Neural progenitor cell (in vitro differentiated cells): Measurements from ENCODE around the gene HECTD2. TPM values are rescaled to one million over a fixed set of nuclear protein-coding genes. Genes with fewer than 3 reads are reported as not detected.

Experiments used
- DNase-seq: peaks from one replicate; pipeline ENCODE4 v3.0.0-alpha.2; 2016; ENCODE audit warnings: low spot score
- H2AFZ ChIP-seq: fragments of 200-600 bp; sonication (generic); replicated peaks from 2 replicates; pipeline ENCODE4 v1.6.1; 2016; ENCODE audit warnings: antibody characterized with exemption
- H3F3A ChIP-seq: fragments of 200-600 bp; sonication (generic); 2 replicates; pipeline ENCODE4 v1.6.1; 2016; ENCODE audit warnings: antibody characterized with exemption, low read depth
- H3K27ac ChIP-seq: fragments of 200-600 bp; sonication (generic); 2 replicates; pipeline ENCODE4 v1.5.1; 2016; ENCODE audit warnings: mild to moderate bottlenecking
- H3K27me3 ChIP-seq: fragments of 200-600 bp; sonication (generic); 2 replicates; pipeline ENCODE4 v1.6.1; 2016; ENCODE audit warnings: mild to moderate bottlenecking, moderate library complexity
- H3K36me3 ChIP-seq: fragments of 200-600 bp; sonication (generic); 2 replicates; pipeline ENCODE4 v1.5.1; 2016
- H3K4me1 ChIP-seq: fragments of 200-600 bp; sonication (generic); 2 replicates; pipeline ENCODE4 v1.6.1; 2016; ENCODE audit warnings: mixed run types
- H3K4me2 ChIP-seq: fragments of 200-600 bp; sonication (generic); 2 replicates; pipeline ENCODE4 v1.6.1; 2016
- H3K4me3 ChIP-seq: fragments of 200-600 bp; sonication (generic); 2 replicates; pipeline ENCODE4 v1.5.1; 2016
- H3K79me2 ChIP-seq: fragments of 200-600 bp; sonication (generic); 2 replicates; pipeline ENCODE4 v1.6.1; 2016; ENCODE audit warnings: low read depth
- H3K9ac ChIP-seq: fragments of 200-600 bp; sonication (generic); 2 replicates; pipeline ENCODE4 v1.6.1; 2016
- H3K9me3 ChIP-seq: fragments of 200-600 bp; sonication (generic); 2 replicates; pipeline ENCODE4 v1.5.1; 2016; ENCODE audit warnings: low read depth
- H4K20me1 ChIP-seq: fragments of 200-600 bp; sonication (generic); 2 replicates; pipeline ENCODE4 v1.6.1; 2016; ENCODE audit warnings: low read depth
- H3K27ac Mint-ChIP-seq: 3 replicates; pipeline ENCODE4 v1.8.0; 2021; ENCODE audit warnings: mixed read lengths
- H3K27me3 Mint-ChIP-seq: 2 replicates; pipeline ENCODE4 v1.8.0; 2022; ENCODE audit warnings: low read depth, mild to moderate bottlenecking, inconsistent platforms, moderate library complexity, mixed read lengths; ENCODE audit not compliant: insufficient read depth
- H3K36me3 Mint-ChIP-seq: 3 replicates; pipeline ENCODE4 v1.8.0; 2021; ENCODE audit warnings: mixed read lengths
- H3K4me1 Mint-ChIP-seq: 3 replicates; pipeline ENCODE4 v1.8.0; 2021; ENCODE audit warnings: mixed read lengths
- H3K4me3 Mint-ChIP-seq: 3 replicates; pipeline ENCODE4 v1.8.0; 2021; ENCODE audit warnings: mild to moderate bottlenecking, moderate library complexity, mixed read lengths
- H3K9me3 Mint-ChIP-seq: 3 replicates; pipeline ENCODE4 v1.8.0; 2020; ENCODE audit warnings: mixed read lengths
- EZH2 ChIP-seq: fragments of 200-600 bp; sonication (generic); IDR thresholded peaks from 2 replicates; pipeline ENCODE4 v1.6.1; 2017; ENCODE audit warnings: antibody characterized with exemption, mild to moderate bottlenecking, moderate library complexity
- EZH2phosphoT487 ChIP-seq: fragments of 200-600 bp; sonication (generic); IDR thresholded peaks from 2 replicates; pipeline ENCODE4 v1.6.1; 2017; ENCODE audit warnings: antibody characterized with exemption
- total RNA-seq: library from RNA; depleted of rRNA; stranded (reverse); fragments of >200 nt; gene quantifications from 2 replicates; pipeline ENCODE4 v1.2.3, GENCODE V29; 2015; ENCODE audit warnings: low replicate concordance
- TF ChIP-seq, protein P1 (sequence below): fragments of 200-600 bp; sonication (generic); IDR thresholded peaks from 2 replicates; pipeline ENCODE4 v1.5.1; 2017; ENCODE audit warnings: antibody characterized with exemption, mild to moderate bottlenecking

Gene HECTD2
- total RNA-seq, 1 donor from 2014 or later: 51.5 TPM

DNA sequence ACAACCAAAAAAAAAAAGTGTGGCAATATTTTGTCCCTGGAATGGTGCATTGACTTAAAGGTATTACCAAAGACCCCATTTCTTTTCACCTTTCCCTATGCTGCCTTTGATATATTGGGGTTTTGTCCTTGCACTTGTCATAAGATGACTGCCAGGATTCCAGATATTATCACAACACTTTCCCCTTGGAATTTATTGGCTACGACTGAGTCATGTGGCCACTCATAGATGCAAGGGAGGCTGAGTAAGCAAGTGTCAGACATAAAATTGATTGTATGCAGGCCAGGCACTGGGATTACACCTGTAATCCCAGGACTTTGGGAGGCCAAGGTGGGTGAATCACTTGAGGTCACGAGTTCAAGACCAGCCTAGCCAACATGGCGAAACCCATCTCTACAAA is 139.1 kb downstream of the HECTD2 start:
- H2AFZ ChIP-seq: no peak overlapping the region
- H3K4me1 ChIP-seq: no peaks in the 10 kb centered on the region
- Mint-ChIP-seq H3K36me3 (no peaks in the 10 kb centered on the region), H3K4me1 (peaks cover 5% of the 10 kb centered on the region), H3K27ac (no peak overlapping the region), H3K9me3 (no peaks in the 10 kb centered on the region), H3K27me3 (no peaks in the 10 kb centered on the region), H3K4me3 (no peak overlapping the region)
- no peak overlapping the region for H3K4me2 ChIP-seq
- no peak overlapping the region for H3K9ac ChIP-seq
- no peak for DNase-seq
- no peaks in the 10 kb centered on the region for H3K36me3 ChIP-seq
- TF ChIP-seq, protein P1, sequence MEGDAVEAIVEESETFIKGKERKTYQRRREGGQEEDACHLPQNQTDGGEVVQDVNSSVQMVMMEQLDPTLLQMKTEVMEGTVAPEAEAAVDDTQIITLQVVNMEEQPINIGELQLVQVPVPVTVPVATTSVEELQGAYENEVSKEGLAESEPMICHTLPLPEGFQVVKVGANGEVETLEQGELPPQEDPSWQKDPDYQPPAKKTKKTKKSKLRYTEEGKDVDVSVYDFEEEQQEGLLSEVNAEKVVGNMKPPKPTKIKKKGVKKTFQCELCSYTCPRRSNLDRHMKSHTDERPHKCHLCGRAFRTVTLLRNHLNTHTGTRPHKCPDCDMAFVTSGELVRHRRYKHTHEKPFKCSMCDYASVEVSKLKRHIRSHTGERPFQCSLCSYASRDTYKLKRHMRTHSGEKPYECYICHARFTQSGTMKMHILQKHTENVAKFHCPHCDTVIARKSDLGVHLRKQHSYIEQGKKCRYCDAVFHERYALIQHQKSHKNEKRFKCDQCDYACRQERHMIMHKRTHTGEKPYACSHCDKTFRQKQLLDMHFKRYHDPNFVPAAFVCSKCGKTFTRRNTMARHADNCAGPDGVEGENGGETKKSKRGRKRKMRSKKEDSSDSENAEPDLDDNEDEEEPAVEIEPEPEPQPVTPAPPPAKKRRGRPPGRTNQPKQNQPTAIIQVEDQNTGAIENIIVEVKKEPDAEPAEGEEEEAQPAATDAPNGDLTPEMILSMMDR: no peak
- TF ChIP-seq EZH2 (no peak), EZH2phosphoT487 (no peak)
- no peaks in the 10 kb centered on the region for H4K20me1 ChIP-seq
- no peak overlapping the region for H3K4me3 ChIP-seq
- H3K27me3 ChIP-seq: no peaks in the 10 kb centered on the region
- H3K79me2 ChIP-seq: no peaks in the 10 kb centered on the region
- no peaks in the 10 kb centered on the region for H3K9me3 ChIP-seq
- no peaks in the 10 kb centered on the region for H3F3A ChIP-seq
- H3K27ac ChIP-seq: no peak overlapping the region

DNA sequence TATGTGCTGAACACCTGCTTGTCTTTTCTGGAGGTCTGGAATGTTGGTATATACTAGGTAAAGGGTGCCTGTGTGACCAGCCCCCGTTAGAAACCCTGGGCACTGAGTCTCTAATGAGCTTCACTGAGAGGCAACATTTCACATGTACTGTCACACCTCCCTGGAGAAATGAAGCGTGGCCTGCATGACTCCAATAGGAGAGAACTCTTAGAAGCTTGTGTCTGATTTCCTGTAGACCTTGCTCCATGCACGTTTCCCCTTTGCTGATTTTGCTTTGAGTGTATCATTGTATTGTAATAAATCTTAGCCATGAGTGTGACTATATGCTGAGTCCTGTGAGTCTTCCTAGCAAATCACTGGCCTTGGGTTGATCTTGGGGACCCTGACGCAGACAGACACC is 139.9 kb downstream of the HECTD2 start:
- Histone ChIP-seq H3F3A (no peaks in the 10 kb centered on the region), H3K4me2 (no peak overlapping the region), H4K20me1 (no peaks in the 10 kb centered on the region), H3K27me3 (no peaks in the 10 kb centered on the region), H3K36me3 (no peaks in the 10 kb centered on the region), H3K79me2 (no peaks in the 10 kb centered on the region), H3K27ac (no peak overlapping the region), H3K4me3 (no peak overlapping the region), H3K9me3 (no peaks in the 10 kb centered on the region), H3K4me1 (no peaks in the 10 kb centered on the region), H3K9ac (no peak overlapping the region), H2AFZ (no peak overlapping the region)
- Mint-ChIP-seq H3K36me3 (no peaks in the 10 kb centered on the region), H3K9me3 (no peaks in the 10 kb centered on the region), H3K27ac (no peak overlapping the region), H3K4me3 (no peak overlapping the region), H3K27me3 (peaks cover under 1% of the 10 kb centered on the region), H3K4me1 (peaks cover 5% of the 10 kb centered on the region)
- TF ChIP-seq EZH2phosphoT487: no peak
- TF ChIP-seq, protein P1: no peak
- TF ChIP-seq EZH2: no peak
- DNase-seq: no peak

DNA sequence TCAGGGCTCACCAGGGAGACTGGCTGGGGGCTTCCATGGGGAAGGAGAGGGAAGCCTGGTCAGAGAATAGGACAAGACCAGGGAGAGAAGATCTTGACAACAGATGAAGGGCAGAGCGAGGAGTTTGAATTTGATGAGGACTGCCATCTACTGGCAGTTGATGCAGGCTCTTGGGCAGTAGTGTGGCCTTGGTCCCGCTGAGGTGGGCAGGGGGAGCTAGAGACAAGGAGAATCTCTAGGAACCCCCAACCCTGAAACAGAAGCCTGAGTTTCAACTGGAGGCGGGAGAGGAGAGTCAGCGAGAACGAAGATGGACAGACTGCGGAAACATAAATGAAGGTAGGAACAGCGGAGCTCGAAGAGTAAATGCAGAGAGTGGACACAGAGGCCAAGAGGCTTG is 141.7 kb downstream of the HECTD2 start:
- H3K9me3 Mint-ChIP-seq: no peaks in the 10 kb centered on the region
- TF ChIP-seq EZH2phosphoT487 (no peak), EZH2 (no peak)
- TF ChIP-seq, protein P1: peak; percentile 89
- Histone ChIP-seq H3K4me2 (no peak overlapping the region), H4K20me1 (no peaks in the 10 kb centered on the region), H3K4me3 (no peak overlapping the region), H3F3A (no peaks in the 10 kb centered on the region), H3K79me2 (no peaks in the 10 kb centered on the region), H3K9ac (no peak overlapping the region), H3K4me1 (no peaks in the 10 kb centered on the region), H3K9me3 (no peaks in the 10 kb centered on the region), H3K27me3 (no peaks in the 10 kb centered on the region), H3K27ac (no peak overlapping the region), H2AFZ (peak overlapping the region; percentile 83), H3K36me3 (no peaks in the 10 kb centered on the region)
- H3K4me3 Mint-ChIP-seq: no peak overlapping the region
- no peaks in the 10 kb centered on the region for H3K36me3 Mint-ChIP-seq
- H3K4me1 Mint-ChIP-seq: peaks cover 5% of the 10 kb centered on the region
- H3K27me3 Mint-ChIP-seq: peaks cover 2% of the 10 kb centered on the region
- peak overlapping the region; percentile 36 for H3K27ac Mint-ChIP-seq
- peak; percentile 86 for DNase-seq
